ENCODE data around the gene SIGMAR1.
"Not testable (repeated sequence)": the region's sequence is repeated elsewhere in the genome, so short reads cannot be mapped to it uniquely, and the experiment has no call there.

SIGMAR1 gene

DNA sequence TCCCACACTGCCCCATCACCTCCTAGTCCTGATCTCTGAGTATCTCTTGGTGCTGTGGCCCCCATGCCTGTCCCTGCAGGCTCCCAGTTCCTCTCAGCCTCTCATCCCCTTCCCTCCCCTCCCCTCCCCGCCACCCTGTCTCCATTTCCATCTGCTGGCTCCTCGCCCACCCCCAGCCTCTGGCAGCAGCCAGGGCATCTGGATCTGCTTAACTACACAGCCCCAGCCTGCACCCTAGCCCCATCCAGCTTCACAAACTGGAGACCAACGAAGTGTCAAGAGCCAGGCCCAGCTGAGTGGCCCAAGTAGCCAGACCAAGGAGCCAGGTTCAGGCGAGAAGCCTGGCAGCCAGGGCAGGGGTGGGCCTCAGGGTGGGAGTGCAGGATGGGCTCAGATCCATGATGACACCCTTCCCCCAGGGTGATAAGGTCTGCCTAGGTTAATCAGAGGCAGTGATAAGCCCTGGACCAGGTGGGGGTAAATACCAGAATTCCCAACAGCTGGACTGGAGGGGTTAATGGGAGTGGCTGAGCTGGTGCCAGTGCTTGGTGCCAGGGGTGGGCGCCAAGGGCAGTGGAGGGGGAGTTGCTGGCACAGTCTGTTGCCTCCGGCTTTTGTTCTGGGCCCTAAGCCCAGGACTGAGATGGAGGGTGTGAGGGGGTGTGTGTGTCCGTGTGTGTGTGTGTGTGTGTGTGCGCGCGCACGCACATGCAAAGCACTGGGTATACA lies 16.9 kb upstream of the SIGMAR1 start:
- DNase-seq = no peak

DNA sequence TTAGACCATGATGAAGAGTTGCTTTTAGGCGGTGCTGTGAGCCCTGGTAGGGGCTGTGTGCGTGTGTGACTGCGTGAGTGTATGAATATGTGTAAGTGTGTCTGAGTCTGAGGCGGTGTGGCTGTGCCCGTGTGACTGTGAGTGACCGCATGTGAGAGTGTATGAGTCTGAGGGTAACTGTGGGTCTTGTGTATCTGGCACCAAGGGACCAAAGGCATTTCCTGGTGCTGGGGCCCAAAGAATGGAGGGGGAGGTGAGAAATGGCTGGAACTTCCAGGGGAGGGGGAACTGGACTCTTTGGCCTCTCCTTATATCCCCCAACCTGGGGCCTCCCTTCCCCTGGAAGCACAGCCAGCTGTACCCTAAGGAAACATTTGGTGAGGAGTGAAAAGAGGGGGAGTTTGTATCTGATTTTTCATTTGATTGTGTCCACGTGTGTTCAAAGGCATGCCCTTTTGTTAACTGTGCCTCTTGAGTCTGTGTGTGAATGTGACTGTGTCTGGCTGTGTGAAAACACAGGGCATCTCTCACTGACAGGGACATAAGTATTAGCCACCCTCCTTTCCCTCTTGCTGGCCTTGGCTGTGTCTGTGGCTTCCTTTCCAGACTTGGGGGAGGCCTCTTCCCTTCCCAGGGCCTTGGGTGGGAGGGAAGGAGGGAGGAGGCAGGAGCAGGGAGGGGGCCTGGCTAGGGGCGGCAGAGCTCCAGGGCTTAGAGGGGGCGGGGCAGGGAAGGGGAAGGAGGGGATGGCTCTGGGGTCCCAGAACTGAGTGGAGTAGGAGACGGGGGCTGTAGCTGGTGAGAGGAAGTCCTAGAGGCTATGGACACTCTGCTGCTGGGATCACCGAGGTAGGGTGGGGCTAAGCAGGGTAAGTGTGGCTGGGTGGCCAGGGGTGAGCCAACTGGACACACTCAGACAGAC lies 15.8 kb upstream of the SIGMAR1 start:
- DNase-seq = no peak

DNA sequence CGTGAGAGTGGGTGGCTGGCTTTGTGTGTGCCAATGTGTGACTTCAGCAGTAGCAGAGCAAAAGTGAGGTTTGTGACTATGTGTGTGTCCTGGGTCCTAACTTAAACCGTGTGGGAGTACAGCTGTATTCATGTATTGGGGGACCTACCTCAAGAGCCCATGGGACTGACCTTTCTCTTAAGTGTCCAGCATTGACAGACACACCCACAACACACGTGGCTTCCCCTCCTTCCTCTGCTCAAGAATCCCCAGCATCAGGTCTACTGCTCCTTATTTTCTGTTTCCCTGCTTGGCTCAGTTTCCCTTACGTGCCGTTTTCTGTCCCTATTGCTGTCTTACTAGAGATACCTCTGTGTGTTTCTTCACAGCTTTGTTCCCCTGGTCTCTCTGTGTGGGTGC lies 15.0 kb upstream of the SIGMAR1 start:
- no peak for DNase-seq

DNA sequence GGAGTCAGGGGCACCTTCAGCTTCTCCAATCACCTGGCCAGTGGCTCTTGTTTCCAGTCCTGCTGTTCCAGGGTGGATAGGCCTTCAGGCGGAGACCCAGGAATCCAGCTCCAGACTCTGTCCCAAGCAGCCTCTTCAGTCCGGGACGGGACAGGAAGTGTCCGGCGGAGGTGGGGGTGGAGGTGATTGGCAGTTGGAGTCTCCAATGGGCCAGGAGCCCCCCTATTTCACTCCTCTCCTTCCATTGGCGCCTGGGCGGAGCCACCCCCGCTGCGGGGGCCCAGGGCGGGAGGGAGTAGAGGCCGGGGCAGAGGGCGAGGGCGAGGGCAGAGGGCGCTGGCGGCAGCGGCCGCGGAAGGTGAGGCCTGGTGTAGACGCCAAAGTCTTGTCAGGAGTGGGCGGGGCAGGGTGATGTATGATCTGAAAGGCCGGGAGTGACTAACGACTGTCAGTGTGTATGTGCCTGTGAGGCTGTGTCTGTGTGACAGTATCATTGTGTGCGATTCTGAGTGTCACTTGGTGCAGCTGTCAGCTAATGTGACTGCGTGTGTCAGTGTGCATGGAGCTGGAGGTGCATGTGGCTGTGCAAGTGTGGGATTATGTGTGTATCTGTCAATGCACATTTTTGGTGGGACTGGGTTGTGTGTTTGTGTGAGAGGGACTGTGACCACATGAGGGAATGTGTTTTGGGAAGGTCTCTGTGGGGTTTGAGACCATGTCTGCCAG lies 14.5 kb upstream of the SIGMAR1 start, which contains the start of gene IL11RA:
Gene IL11RA, plus strand, starts transcription at position 310 of the 726 bp plus-strand sequence. CDS start 3,033 bp downstream, outside the sequence.
- DNase-seq = no peak

- no peak for DNase-seq
Observed at GRCh38 chr9:34651321-34651720, 13.7 kb upstream of the SIGMAR1 start.

DNA sequence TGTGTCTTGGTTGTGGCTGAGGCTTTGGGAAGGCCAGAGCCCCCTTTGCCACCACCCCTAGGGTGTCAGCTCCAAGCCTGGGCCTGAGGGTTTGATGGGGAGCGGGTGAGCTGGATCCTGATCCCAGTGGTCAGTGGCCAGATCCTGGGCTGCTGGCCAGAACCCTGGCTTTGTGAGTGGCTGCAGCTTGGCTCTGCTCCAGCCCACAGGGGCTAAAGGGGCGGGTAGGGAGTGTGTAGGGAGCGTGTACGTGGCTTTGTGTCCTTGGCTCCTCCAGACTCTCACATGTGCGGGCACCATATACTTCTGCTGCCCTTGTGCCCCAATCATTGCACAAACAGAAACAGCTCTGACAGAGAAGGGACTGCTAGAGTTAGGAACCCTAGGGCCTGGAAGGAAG lies 13.2 kb upstream of the SIGMAR1 start:
- DNase-seq = no peak

GRCh38 chr9:34648673-34649072 lies 11.1 kb upstream of the SIGMAR1 start:
- DNase-seq = no peak

- no peak for DNase-seq
Observed at GRCh38 chr9:34647651-34648050, 10.1 kb upstream of the SIGMAR1 start.

- no peak for DNase-seq
Observed at GRCh38 chr9:34647084-34647403, 9.5 kb upstream of the SIGMAR1 start.

DNA sequence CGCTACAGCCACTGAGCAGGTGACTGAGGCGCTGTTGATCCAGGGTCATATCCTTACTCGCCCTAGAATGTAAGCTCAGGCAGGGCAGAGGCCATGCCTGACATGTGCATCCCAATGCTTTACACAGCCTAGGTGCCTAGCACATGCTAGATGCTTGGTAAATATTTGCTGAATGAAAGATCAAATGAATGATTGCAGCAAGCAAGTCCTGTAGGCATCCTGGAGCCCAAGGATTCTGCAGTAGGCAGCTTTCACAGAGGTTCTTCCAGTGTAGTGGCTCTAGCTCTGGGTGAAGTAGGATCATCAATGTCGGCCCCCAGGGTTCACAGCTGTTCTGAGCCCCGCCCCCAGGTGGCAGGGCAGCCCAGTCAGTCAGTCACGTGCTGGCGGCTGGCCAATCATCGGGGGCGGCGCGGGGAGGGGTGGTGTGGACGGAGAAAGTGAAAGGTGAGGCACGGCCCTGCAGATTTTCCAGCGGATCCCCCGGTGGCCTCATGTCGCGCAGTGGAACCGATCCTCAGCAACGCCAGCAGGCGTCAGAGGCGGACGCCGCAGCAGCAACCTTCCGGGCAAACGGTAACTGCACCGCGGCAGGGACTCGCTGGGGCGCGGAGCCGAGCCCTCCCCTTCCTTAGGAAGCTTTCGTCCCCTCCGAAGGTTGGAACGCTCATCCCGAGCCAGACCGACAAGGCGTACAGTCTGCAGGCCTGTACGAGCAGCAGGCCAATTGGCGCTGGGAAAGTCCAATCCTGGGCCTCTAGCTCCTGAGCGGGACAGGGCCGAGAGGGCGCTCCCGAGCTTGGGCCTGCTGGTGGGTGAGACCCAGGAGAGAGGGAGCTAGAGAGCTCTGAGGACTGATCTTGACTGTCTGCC lies 8.9 kb upstream of the SIGMAR1 start, which contains the start of gene GALT:
Gene GALT, plus strand, starts transcription at position 465 of the 873 bp plus-strand sequence. Its CDS starts 30 bp downstream, at position 495.
- peak; percentile 23 for DNase-seq

- no peak for DNase-seq
Observed at GRCh38 chr9:34644766-34645314, 7.3 kb upstream of the SIGMAR1 start.

GRCh38 chr9:34642679-34643078 lies 5.1 kb upstream of the SIGMAR1 start:
- DNase-seq = no peak

DNA sequence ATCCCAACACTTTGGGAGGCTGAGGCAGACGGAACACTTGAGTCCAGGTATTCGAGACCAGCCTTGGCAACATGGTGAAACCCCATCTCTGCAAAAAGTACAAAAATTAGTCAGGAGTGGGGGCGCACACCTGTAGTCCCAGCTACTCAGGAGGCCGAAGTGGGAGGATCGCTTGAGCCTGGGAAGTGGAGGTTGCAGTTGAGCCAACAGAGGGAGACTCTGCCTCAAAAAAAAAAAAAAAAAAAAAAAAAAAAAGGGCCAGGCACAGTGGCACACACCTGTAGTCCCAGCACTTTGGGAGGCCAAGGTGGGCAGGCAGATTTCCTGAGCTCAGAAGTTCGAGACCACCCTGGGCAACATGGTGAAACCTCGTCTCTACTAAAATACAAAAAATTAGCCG lies 1.7 kb upstream of the SIGMAR1 start:
- not testable (repeated sequence) for DNase-seq

GRCh38 chr9:34638138-34638445 lies 505 bp upstream of the SIGMAR1 start:
- DNase-seq = no peak

GRCh38 chr9:34636791-34637355 lies 714 bp downstream of the SIGMAR1 start:
- DNase-seq = no peak

DNA sequence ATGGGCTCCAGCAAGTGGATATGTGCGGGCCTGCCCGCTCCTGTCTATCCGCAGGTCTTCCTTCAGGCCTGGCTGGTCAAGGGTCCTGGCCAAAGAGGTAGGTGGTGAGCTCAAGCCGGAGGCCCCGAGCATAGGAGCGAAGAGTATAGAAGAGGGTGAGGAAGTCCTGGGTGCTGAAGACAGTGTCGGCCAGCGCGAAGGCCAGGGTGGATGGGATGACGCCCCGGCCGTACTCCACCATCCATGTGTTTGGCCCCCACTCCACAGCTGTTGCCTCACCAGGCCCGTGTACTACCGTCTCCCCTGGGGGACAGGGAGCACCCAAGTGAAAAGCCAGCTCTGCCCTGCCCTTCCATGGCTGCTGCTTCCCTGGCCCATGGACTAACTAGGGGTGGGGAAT lies 2.0 kb downstream of the SIGMAR1 start:
- no peak for DNase-seq

DNA sequence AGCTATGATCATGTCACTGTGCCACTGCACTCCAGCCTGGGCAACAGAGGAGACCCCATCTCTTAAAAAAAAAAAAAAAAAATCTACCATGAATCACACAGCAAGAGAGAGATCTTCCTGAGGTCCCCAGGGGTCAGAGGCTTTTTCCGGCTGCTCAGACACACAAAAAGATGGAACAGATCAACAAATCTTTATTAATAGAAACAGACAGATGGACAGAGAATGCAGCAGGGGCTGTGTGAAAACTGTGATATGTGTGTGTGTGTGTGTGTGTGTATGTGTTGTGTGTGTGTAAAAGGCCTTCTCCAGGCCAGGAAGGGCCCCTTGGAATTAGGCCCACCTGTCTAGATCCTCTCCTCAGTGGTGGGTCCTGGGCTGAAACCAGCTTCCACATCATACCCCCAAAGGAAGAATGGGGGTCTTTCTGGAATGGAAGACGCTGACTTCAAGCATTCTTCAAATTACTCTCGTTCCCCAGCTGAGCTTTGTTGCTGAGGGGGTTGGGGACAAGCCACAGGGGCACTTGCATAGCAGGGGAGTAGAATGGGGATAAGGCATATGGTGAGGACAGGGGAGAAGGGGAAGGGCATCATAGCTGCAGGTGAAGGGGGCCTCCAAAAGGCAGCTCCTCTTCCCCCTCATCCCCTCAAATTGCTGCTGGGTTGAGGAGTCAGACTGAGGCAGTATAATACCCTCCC lies 2.9 kb downstream of the SIGMAR1 start:
- no peak for DNase-seq

GRCh38 chr9:34633851-34634550 lies 3.6 kb downstream of the SIGMAR1 start:
- no peak for DNase-seq

- DNase-seq = no peak
Observed at GRCh38 chr9:34633166-34633565, 4.4 kb downstream of the SIGMAR1 start.

DNA sequence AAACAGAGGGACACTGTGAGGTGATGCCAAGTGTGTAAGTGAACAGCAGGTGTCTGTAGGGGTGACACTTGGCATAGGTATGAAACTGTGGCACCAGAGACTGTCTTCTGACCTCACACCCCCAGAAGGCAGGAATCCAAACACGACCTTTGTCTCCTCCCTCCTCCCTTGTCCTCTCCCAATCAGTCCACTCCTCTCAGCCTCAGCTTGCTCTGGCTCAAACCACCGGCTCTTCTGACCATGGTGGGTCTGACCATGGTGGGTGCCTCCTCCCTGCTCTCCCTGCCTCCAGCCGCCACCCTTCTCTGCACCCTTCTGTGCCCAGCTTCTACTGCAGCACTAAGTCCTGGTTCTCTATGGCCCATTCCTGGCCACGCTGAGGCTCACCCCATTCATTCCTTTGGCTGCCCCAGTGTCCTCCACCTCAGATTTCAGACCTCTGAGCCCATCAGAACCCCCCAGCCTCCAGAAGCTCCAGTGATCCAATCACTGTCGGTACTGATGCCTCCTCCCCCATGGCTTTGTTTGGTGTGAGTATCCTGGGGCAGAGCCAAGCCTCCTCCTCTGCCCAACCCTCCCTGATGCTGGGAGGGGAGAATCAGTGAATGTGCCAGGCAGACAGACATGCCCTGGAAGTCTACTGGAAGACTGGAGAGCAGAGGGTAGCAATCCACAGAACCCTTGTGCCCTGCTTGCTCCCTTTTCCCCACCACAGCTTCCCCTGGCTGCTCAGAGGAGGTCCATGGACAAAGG lies 7.0 kb downstream of the SIGMAR1 start:
- DNase-seq = no peak

All from cortex of kidney (tissue), 1 donor.